ENCODE measurements around the gene ATG3. TPM values are rescaled to one million over a fixed set of nuclear protein-coding genes. Genes with fewer than 3 reads are reported as not detected.
A peak's percentile ranks its signal among the peaks of the same experiment; 100 is the strongest.
"Not testable (repeated sequence)": the region's sequence is repeated elsewhere in the genome, so short reads cannot be mapped to it uniquely, and the experiment has no call there.

Gene ATG3
- total RNA-seq, 1 donor from 2014 or later: 46.3 TPM

DNA sequence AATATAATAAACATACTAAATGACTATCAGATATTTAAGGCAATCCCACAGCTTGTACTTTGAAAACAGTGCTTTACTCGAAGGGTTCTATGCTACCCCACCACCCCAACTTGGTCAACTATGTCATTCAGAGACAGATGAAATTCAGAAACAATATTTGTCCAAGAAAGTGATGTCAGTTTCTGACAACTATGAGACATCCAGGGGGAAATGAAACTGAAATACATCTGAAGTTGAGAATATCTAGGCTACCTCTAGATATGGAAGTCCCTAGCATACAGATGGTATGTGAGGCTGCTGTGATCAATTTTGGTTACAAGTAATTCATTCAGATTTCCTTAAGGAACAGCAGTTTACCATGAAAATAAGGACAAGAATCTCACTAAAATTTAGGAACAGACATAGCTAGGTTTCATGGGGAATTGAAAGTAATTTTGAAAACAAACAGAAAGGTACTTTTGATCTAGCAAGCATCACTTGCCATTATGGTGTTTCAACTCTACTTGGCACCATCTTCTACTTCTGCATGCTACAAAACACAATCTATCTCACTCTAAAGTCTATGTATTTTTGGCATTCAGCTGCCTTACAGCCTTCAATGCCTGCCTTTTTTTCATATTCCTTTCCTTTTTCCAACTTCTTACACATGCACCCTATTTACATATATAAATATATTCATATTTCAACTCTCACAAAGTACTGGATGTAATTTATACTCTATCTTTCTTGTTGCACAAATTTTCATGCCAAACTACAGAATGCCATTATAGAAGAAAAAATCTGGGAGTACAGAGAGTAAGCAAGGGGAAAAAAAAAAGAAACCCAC is 21.7 kb downstream of the ATG3 start:
- H3K27ac Mint-ChIP-seq (ENCODE audit: unreplicated experiment): no peak overlapping the region
- DNase-seq (ENCODE audit: low spot score): no peak
- no peaks in the 10 kb centered on the region for H3K9me3 Mint-ChIP-seq (ENCODE audit: unreplicated experiment)
- H3K27me3 Mint-ChIP-seq (ENCODE audit: unreplicated experiment): no peaks in the 10 kb centered on the region
- peaks cover 7% of the 10 kb centered on the region for H3K36me3 Mint-ChIP-seq (ENCODE audit: low read depth, unreplicated experiment)
- TF ChIP-seq, protein P1, sequence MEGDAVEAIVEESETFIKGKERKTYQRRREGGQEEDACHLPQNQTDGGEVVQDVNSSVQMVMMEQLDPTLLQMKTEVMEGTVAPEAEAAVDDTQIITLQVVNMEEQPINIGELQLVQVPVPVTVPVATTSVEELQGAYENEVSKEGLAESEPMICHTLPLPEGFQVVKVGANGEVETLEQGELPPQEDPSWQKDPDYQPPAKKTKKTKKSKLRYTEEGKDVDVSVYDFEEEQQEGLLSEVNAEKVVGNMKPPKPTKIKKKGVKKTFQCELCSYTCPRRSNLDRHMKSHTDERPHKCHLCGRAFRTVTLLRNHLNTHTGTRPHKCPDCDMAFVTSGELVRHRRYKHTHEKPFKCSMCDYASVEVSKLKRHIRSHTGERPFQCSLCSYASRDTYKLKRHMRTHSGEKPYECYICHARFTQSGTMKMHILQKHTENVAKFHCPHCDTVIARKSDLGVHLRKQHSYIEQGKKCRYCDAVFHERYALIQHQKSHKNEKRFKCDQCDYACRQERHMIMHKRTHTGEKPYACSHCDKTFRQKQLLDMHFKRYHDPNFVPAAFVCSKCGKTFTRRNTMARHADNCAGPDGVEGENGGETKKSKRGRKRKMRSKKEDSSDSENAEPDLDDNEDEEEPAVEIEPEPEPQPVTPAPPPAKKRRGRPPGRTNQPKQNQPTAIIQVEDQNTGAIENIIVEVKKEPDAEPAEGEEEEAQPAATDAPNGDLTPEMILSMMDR (IDR thresholded peaks at IDR 0.05; ENCODE audit: unreplicated experiment): no peak
- no peak overlapping the region for H3K4me3 Mint-ChIP-seq (ENCODE audit: unreplicated experiment)
- no peaks in the 10 kb centered on the region for H3K4me1 Mint-ChIP-seq (ENCODE audit: unreplicated experiment)

GRCh38 chr3:112531358-112531781 is 30.4 kb downstream of the ATG3 start:
- no peaks in the 10 kb centered on the region for H3K4me1 Mint-ChIP-seq (ENCODE audit: unreplicated experiment)
- no peaks in the 10 kb centered on the region for H3K27me3 Mint-ChIP-seq (ENCODE audit: unreplicated experiment)
- H3K36me3 Mint-ChIP-seq (ENCODE audit: low read depth, unreplicated experiment): peaks cover 22% of the 10 kb centered on the region
- H3K4me3 Mint-ChIP-seq (ENCODE audit: unreplicated experiment): no peak overlapping the region
- TF ChIP-seq, protein P1 (IDR thresholded peaks at IDR 0.05; ENCODE audit: unreplicated experiment): peak; percentile 87
- no peak overlapping the region for H3K27ac Mint-ChIP-seq (ENCODE audit: unreplicated experiment)
- H3K9me3 Mint-ChIP-seq (ENCODE audit: unreplicated experiment): no peaks in the 10 kb centered on the region
- DNase-seq (ENCODE audit: low spot score): no peak

DNA sequence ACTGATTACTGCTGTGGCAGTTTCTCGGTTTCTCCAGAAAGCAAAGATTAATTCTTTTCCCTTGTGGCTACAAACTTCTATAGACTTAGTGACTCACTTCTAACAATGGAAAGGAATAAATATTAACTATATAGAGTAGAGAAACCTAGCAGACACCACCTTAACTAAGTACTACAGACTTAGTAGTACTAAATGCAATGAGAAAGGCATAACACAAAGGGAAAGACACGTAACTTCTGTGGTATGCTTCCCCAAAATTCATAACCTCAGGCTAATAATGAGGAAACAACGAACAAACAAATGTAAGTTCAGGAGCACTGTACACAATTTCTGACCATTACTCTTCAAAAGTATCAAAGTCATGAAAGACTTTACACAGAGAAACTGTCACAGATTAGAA is 31.2 kb downstream of the ATG3 start:
- peaks cover 21% of the 10 kb centered on the region for H3K36me3 Mint-ChIP-seq (ENCODE audit: low read depth, unreplicated experiment)
- no peaks in the 10 kb centered on the region for H3K9me3 Mint-ChIP-seq (ENCODE audit: unreplicated experiment)
- H3K4me3 Mint-ChIP-seq (ENCODE audit: unreplicated experiment): no peak overlapping the region
- TF ChIP-seq, protein P1 (IDR thresholded peaks at IDR 0.05; ENCODE audit: unreplicated experiment): no peak
- H3K4me1 Mint-ChIP-seq (ENCODE audit: unreplicated experiment): no peaks in the 10 kb centered on the region
- DNase-seq (ENCODE audit: low spot score): no peak
- H3K27me3 Mint-ChIP-seq (ENCODE audit: unreplicated experiment): no peaks in the 10 kb centered on the region
- no peak overlapping the region for H3K27ac Mint-ChIP-seq (ENCODE audit: unreplicated experiment)

DNA sequence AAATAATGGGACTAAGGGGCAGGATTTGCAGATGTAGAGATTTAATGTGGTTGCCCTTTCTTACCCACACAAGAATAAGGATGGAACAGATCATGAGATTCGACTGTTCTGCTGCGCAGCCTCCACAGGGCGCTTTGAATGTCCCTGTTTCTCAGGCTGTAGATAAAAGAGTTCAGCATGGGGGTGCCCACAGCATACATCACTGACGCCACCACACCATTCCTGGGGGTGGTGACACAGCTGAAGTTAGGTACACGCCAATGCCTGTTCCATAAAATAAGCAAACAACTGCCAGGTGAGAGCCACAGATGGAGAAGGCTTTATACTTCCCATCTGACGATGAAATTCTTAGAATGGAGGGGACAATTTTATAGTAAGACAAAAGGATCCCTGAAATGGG is 37.6 kb downstream of the ATG3 start:
- not testable (repeated sequence) for H3K4me1 Mint-ChIP-seq (ENCODE audit: unreplicated experiment); DNase-seq (ENCODE audit: low spot score); H3K27me3 Mint-ChIP-seq (ENCODE audit: unreplicated experiment); H3K4me3 Mint-ChIP-seq (ENCODE audit: unreplicated experiment); H3K9me3 Mint-ChIP-seq (ENCODE audit: unreplicated experiment); H3K27ac Mint-ChIP-seq (ENCODE audit: unreplicated experiment)
- peaks cover 12% of the 10 kb centered on the region for H3K36me3 Mint-ChIP-seq (ENCODE audit: low read depth, unreplicated experiment)

DNA sequence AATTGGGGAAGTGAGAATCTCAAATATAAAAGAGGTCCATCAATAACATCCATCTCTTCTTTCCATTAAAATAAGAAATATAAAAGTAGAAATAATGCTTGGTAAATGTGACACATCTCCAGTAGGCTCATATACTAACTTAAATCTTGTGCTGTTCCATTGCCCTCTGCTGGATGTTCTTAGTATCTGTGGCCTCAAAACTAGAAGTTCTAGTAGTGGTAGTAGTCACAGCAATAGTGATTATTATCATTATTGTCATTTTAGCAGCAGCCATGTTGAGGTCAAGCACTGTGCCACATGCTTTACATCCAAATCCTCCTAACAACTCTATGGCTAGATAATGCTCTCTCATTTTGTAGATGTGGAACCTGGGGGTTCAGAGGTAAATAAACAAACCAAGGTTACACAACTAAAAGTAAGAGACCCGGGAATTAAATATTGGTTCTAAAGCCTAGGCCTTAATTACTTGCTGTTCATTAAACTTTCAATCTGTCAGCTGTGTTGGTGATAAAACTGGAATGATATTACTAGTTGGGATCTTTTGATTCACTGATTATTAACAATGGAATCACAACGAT is 42.2 kb downstream of the ATG3 start:
- H3K9me3 Mint-ChIP-seq (ENCODE audit: unreplicated experiment): no peaks in the 10 kb centered on the region
- DNase-seq (ENCODE audit: low spot score): peak; percentile 22
- H3K36me3 Mint-ChIP-seq (ENCODE audit: low read depth, unreplicated experiment): peaks cover 3% of the 10 kb centered on the region
- H3K27ac Mint-ChIP-seq (ENCODE audit: unreplicated experiment): no peak overlapping the region
- no peak overlapping the region for H3K4me3 Mint-ChIP-seq (ENCODE audit: unreplicated experiment)
- H3K27me3 Mint-ChIP-seq (ENCODE audit: unreplicated experiment): peaks cover 2% of the 10 kb centered on the region
- no peaks in the 10 kb centered on the region for H3K4me1 Mint-ChIP-seq (ENCODE audit: unreplicated experiment)
- TF ChIP-seq, protein P1 (IDR thresholded peaks at IDR 0.05; ENCODE audit: unreplicated experiment): peak; percentile 71

- not testable (repeated sequence) for H3K27ac Mint-ChIP-seq (ENCODE audit: unreplicated experiment); H3K27me3 Mint-ChIP-seq (ENCODE audit: unreplicated experiment); DNase-seq (ENCODE audit: low spot score); H3K9me3 Mint-ChIP-seq (ENCODE audit: unreplicated experiment); H3K4me3 Mint-ChIP-seq (ENCODE audit: unreplicated experiment); H3K36me3 Mint-ChIP-seq (ENCODE audit: low read depth, unreplicated experiment); H3K4me1 Mint-ChIP-seq (ENCODE audit: unreplicated experiment)
Measured at GRCh38 chr3:112518970-112519369, 42.8 kb downstream of the ATG3 start.
